ENCODE measurements around the gene NELFB.

Gene NELFB

DNA sequence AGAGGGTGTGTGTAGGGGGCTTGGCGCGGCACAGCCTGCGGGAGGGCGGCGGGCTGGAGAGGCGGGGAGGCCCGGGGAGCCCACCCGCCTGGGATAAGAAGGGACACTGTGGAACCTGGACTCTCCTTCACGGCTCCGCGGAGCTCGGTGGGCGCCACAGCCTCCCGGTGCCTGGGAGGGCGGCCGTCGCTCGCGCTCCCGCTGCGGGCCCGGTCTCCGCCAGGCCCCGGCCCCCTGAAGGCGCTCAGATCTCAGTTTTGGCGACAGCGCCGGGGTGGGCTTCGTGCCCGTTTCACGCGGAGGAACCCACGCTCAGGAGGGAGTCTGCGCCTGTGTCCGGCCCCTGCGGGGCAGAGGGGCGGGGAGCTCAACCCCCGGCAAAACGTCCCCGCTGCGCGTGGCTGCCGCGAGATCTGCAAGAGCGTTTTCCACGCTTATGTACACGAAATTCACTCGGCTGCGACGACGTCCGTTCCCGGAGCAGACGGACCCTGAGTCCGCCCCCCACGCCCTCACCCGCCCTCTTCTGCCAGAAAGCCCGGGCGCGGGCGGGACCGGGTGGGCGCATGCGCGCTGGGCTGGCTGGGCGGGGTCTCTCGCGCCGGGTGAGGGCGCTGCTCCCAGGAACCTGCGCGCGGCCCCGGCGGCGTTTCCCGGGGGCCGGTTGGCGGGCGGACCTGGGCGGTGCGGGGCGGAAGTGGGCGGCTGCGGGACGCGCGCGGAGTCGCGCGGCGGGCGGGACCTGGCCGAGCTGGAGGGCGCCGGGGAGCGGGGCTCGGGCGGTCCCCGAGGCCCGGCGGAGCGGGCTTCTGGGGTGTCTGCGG is at the start of gene NELFB:
TSS of gene NELFB (plus strand) at position 704 of the 824 bp plus-strand sequence.
- peak within 1 kb of the TSS; percentile 85 for H3K4me3 ChIP-seq (ENCODE audit: low read depth, low read length)
- DNase-seq (ENCODE audit: low read depth) = peak; percentile 90
- TF ChIP-seq MYC (IDR thresholded peaks at IDR 0.05; ENCODE audit: low read depth, low read length) (peak; percentile 39; the same call in 1 of the 2 replicates), POLR2A (IDR thresholded peaks at IDR 0.05; ENCODE audit: extremely low read depth, insufficient read length) (peak; percentile 88)
- TF ChIP-seq, protein P1, sequence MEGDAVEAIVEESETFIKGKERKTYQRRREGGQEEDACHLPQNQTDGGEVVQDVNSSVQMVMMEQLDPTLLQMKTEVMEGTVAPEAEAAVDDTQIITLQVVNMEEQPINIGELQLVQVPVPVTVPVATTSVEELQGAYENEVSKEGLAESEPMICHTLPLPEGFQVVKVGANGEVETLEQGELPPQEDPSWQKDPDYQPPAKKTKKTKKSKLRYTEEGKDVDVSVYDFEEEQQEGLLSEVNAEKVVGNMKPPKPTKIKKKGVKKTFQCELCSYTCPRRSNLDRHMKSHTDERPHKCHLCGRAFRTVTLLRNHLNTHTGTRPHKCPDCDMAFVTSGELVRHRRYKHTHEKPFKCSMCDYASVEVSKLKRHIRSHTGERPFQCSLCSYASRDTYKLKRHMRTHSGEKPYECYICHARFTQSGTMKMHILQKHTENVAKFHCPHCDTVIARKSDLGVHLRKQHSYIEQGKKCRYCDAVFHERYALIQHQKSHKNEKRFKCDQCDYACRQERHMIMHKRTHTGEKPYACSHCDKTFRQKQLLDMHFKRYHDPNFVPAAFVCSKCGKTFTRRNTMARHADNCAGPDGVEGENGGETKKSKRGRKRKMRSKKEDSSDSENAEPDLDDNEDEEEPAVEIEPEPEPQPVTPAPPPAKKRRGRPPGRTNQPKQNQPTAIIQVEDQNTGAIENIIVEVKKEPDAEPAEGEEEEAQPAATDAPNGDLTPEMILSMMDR (IDR thresholded peaks at IDR 0.05; ENCODE audit: low read depth, low read length) = no peak

DNA sequence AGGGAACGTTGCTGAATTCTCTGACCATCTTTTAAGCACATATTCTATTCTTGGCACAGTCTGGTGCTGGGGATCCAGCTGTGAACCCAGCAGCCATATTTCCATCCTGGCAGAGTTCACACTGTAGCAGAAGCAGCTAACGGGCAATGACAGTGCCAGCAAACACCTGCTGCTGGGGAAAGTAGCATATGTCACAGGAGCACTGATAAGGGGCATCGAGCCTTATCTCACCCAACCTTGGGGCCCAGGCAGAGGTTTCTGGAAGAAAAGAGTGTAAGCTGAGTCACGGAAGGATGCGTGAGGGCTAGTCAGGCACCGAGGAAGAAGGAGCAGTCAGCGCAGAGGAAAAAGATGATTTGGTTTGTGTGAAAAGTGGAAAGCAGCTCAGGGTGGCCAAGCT is 48.5 kb upstream of the NELFB start:
- H3K4me3 ChIP-seq (ENCODE audit: low read depth, low read length) = peak overlapping the region; percentile 99
- no peak for DNase-seq (ENCODE audit: low read depth)
- TF ChIP-seq, protein P1 (IDR thresholded peaks at IDR 0.05; ENCODE audit: low read depth, low read length) = no peak
- TF ChIP-seq MYC (IDR thresholded peaks at IDR 0.05; ENCODE audit: low read depth, low read length) = no peak
- TF ChIP-seq, protein P2, sequence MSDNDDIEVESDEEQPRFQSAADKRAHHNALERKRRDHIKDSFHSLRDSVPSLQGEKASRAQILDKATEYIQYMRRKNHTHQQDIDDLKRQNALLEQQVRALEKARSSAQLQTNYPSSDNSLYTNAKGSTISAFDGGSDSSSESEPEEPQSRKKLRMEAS (IDR thresholded peaks at IDR 0.05; ENCODE audit: low read depth, low read length) = no peak
- TF ChIP-seq POLR2A (IDR thresholded peaks at IDR 0.05; ENCODE audit: extremely low read depth, insufficient read length) = no peak

DNA sequence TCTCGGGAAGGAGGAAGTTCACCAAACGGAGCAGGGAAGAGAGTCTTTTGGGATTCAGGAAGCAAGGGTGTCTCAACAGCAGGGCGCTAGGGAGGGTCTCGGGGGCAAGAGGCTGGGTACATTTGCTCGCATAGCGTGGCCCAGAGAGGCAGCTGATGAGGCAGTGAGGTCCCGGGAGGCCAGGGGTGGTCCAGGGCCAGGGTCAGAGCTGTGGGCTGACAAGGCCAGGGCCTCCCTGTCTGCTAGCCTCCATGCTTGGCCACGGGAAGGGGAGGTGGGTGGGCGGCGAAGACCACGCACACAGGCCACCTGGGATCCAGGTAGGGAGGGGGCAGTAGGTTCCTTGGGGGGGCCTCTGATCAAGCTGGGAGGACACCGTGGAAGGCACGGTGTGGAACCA is 43.6 kb upstream of the NELFB start:
- DNase-seq (ENCODE audit: low read depth) = no peak
- TF ChIP-seq, protein P1 (IDR thresholded peaks at IDR 0.05; ENCODE audit: low read depth, low read length) = no peak
- no peak overlapping the region for H3K4me3 ChIP-seq (ENCODE audit: low read depth, low read length)

DNA sequence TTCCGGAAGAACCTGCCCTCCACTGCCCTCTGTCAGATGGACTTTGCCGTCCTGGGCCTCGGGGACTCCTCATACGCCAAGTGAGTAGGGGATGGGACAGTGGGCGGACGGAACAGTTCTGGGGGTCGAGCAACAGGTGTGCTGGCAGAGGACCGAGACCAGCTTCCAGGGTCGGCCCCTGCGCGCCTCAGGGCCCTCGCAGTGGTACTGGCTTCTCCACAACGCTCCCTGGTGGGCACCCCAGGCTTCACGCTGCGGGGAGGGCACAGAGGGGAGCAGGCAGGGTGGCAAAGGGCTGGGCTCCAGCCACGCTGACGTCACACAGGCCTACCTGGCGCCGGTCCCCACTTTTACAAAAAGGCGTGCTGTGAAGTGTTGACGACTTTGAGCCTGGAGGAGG is 42.6 kb upstream of the NELFB start:
- no peak overlapping the region for H3K4me3 ChIP-seq (ENCODE audit: low read depth, low read length)
- TF ChIP-seq, protein P1 (IDR thresholded peaks at IDR 0.05; ENCODE audit: low read depth, low read length) = no peak
- TF ChIP-seq MYC (IDR thresholded peaks at IDR 0.05; ENCODE audit: low read depth, low read length) (no peak), POLR2A (IDR thresholded peaks at IDR 0.05; ENCODE audit: extremely low read depth, insufficient read length) (no peak)
- no peak for DNase-seq (ENCODE audit: low read depth)

DNA sequence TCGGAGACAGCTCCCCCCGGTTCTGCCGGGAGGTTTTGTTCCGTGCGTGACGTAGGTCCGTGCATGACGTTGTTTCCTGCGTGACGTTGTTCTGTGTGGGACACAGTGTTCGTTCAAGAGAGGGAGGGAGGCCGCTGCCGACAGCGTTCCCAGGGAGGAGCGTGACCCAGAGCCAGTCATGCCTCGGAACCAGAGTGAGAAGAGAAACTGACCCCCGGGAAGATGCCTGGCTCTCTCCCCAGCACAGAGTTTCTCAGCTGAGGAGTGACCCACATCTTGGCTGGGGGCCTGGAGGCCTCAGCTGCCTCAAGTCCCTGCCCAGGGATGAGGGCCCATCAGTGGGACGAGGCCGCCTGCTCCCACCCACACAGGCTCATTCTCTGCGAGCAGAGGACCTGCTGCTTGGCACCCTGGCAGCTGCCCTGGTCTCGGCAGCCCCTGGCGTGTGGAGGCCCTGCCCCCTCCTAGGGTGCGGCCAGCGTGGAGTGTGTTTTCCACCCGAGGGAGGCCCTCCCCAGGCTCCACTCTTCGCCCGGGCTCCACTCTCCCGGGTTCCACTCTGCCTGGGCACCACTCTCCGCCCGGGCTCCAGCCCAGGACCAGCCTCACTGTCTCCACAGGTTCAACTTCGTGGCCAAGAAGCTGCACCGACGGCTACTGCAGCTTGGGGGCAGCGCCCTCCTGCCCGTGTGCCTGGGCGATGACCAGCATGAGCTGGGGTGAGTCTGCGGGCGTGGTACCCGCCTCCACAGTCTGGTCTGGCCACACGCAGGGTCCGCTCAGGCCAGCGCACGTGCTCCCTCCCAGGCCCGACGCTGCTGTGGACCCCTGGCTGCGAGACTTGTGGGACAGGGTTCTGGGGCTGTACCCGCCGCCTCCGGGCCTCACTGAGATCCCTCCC is 41.7 kb upstream of the NELFB start:
- TF ChIP-seq MYC (IDR thresholded peaks at IDR 0.05; ENCODE audit: low read depth, low read length) (no peak), POLR2A (IDR thresholded peaks at IDR 0.05; ENCODE audit: extremely low read depth, insufficient read length) (no peak)
- TF ChIP-seq, protein P1 (IDR thresholded peaks at IDR 0.05; ENCODE audit: low read depth, low read length) = no peak
- TF ChIP-seq, protein P2 (IDR thresholded peaks at IDR 0.05; ENCODE audit: low read depth, low read length) = no peak
- DNase-seq (ENCODE audit: low read depth) = no peak

More for the DNA sequence above, 41.7 kb upstream of the NELFB start:
- no peak overlapping the region for H3K4me3 ChIP-seq (ENCODE audit: low read depth, low read length)
